K562 (cell line): ENCODE data around the gene TDRKH. TPM values are rescaled to one million over a fixed set of nuclear protein-coding genes. Genes with fewer than 3 reads are reported as not detected.

Experiments
- ATAC-seq: fragments of 200-7000 bp; cut with Tn5 transposase; 3 replicates; pipeline ENCODE4 v1.9.1; 2020; ENCODE audit warnings: moderate library complexity
- BruUV-seq: library from RNA; stranded (reverse); fragments of 400-500 nt; replicated peaks from 2 replicates; lab custom pipeline; 2021; lab: Mats Ljungman, UMichigan
- CTCF ChIA-PET: fragments of 300-600 bp; formaldehyde crosslinking; extraction: SDS; loops from one replicate; lab custom pipeline; 2021; ENCODE audit warnings: low intra/inter-chr PET ratio; lab: Yijun Ruan, JAX
- POLR2A ChIA-PET: fragments of 300-600, 350-650 bp; sonication (Branson Sonifier 250); formaldehyde crosslinking; extraction: SDS; loops from one replicate; lab custom pipeline; 2021; ENCODE audit warnings: antibody characterized with exemption, inconsistent platforms; lab: Yijun Ruan, JAX
- DNase-seq, 4 experiments: peaks; one replicate each; pipeline versions ENCODE4 v3.0.0 to v3.0.0-alpha.2; 2011 to 2018; ENCODE audit warnings: low spot score in 3 of 4, mixed read lengths in 3 of 4; ENCODE audit errors: extremely low read depth in 1 of 4
- FAIRE-seq: peaks from 2 replicates; lab custom pipeline; 2011; peaks lifted over from hg19 to GRCh38; lab: Jason Lieb, UNC
- H2AFZ ChIP-seq: 2 replicates; pipeline ENCODE4 v1.6.0; 2011; ENCODE audit warnings: low read depth, low read length, control low read depth, inconsistent platforms
- H3K27ac ChIP-seq: fragments of 200-600 bp; 3 replicates; pipeline ENCODE4 v1.8.0; 2011; ENCODE audit warnings: low read depth, mild to moderate bottlenecking, control low read depth, inconsistent platforms, low read length, moderate library complexity, mixed read lengths; ENCODE audit errors: extremely low read depth
- H3K27me3 ChIP-seq, 2 experiments: fragments of 300-600 bp in 1 of 2; 2 replicates in 1 of 2; 3 replicates in 1 of 2; pipeline versions ENCODE4 v1.6.0 to v1.8.0; 2011; ENCODE audit warnings: inconsistent platforms in 2 of 2, low read length in 2 of 2, mild to moderate bottlenecking in 1 of 2, mixed read lengths in 1 of 2, moderate library complexity in 1 of 2; ENCODE audit not compliant: control insufficient read depth in 2 of 2, insufficient read depth in 2 of 2
- H3K36me3 ChIP-seq: fragments of 300-600 bp; 3 replicates; pipeline ENCODE4 v1.8.0; 2011; ENCODE audit warnings: mild to moderate bottlenecking, low read length, inconsistent platforms; ENCODE audit not compliant: control insufficient read depth, insufficient read depth
- H3K4me1 ChIP-seq, 2 experiments: fragments of 200-600 bp in 1 of 2; replicated peaks in 1 of 2; 2 replicates in 1 of 2; 3 replicates in 1 of 2; pipeline versions ENCODE4 v1.5.1 to v1.8.0; 2011; ENCODE audit warnings: inconsistent platforms in 2 of 2, low read length in 2 of 2, mild to moderate bottlenecking in 1 of 2, mixed read lengths in 1 of 2, moderate library complexity in 1 of 2; ENCODE audit not compliant: control insufficient read depth in 2 of 2, insufficient read depth in 2 of 2
- H3K4me2 ChIP-seq: 2 replicates; pipeline ENCODE4 v1.6.1; 2011; ENCODE audit warnings: low read length, control low read depth, inconsistent platforms, mixed read lengths; ENCODE audit not compliant: insufficient read depth
- H3K4me3 ChIP-seq: fragments of 200-600 bp; sonication (generic), shearing (Covaris generic); 2 replicates; pipeline ENCODE4 v1.5.1; 2016; ENCODE audit warnings: control low read depth, inconsistent platforms
- H3K79me2 ChIP-seq: fragments of 200-600 bp; 3 replicates; pipeline ENCODE4 v1.8.0; 2011; ENCODE audit warnings: low read length, inconsistent platforms; ENCODE audit not compliant: control insufficient read depth, insufficient read depth
- H3K9ac ChIP-seq, 2 experiments: 2 replicates each; pipeline versions ENCODE4 v1.6.0 to v1.6.1; 2011; ENCODE audit warnings: low read depth in 2 of 2, low read length in 2 of 2, control low read depth in 1 of 2, inconsistent platforms in 1 of 2, mild to moderate bottlenecking in 1 of 2, mixed read lengths in 1 of 2; ENCODE audit not compliant: insufficient read depth in 1 of 2
- H3K9me1 ChIP-seq: one replicate; pipeline ENCODE4 v1.6.0; 2011; ENCODE audit warnings: inconsistent platforms, mild to moderate bottlenecking, low read length, moderate library complexity; ENCODE audit not compliant: control insufficient read depth, insufficient read depth
- H3K9me3 ChIP-seq: replicated peaks from 2 replicates; pipeline ENCODE4 v1.5.1; 2011; ENCODE audit warnings: low read depth, low read length, inconsistent platforms; ENCODE audit not compliant: control insufficient read depth, insufficient read depth
- H4K20me1 ChIP-seq: replicated peaks from 2 replicates; pipeline ENCODE4 v1.6.1; 2011; ENCODE audit warnings: low read length, inconsistent platforms, mixed read lengths; ENCODE audit not compliant: control insufficient read depth, insufficient read depth
- HNRNPH1 ChIP-seq: fragments of 200-400 bp; formaldehyde crosslinking; optimal IDR thresholded peaks from 2 replicates; pipeline ENCODE3; 2017; ENCODE audit warnings: low read depth, mild to moderate bottlenecking, low read length, moderate library complexity
- REST ChIP-seq, 2 experiments: fragments of 450-650 bp; formaldehyde crosslinking in 1 of 2; IDR thresholded peaks; 2 replicates each; pipeline versions ENCODE4 v1.4.0 to v1.6.1; 2014 to 2020; ENCODE audit warnings: mild to moderate bottlenecking in 2 of 2, borderline replicate concordance in 1 of 2, low read depth in 1 of 2
- ZNF318 ChIP-seq, 2 experiments: fragments of 450-650 bp; IDR thresholded peaks; 2 replicates each; pipeline ENCODE4 v1.6.1; 2016; ENCODE audit warnings: mild to moderate bottlenecking in 2 of 2, borderline replicate concordance in 1 of 2, low read depth in 1 of 2, moderate library complexity in 1 of 2
- WGBS: fragments of 100-300 bp; shearing (Covaris generic); methylation state at CpG from one replicate; pipeline ENCODE4 v1.1.6; 2016; ENCODE audit warnings: low coverage, mixed read lengths; ENCODE audit not compliant: insufficient coverage; ENCODE audit errors: missing lambda C conversion rate; 5-methylcytosine and 5-hydroxymethylcytosine counted together
- in situ Hi-C: fragments of 300-500 bp; cut with MboI; formaldehyde crosslinking; loops from 4 replicates; pipeline ENCODE4 v1.15.0; 2018; ENCODE audit warnings: inconsistent platforms, mixed read lengths
- intact Hi-C: fragments of 100-400 bp; cut with micrococcal nuclease; formaldehyde crosslinking; loops from 2 replicates; pipeline ENCODE4 v1.14.2; 2022
- polyA plus RNA-seq, 8 experiments: library from polyadenylated mRNA; depleted of rRNA in 4 of 8; stranded (reverse) in 5 of 8; unstranded in 3 of 8; fragments of >200 nt; fragmentation: Nextera tagmentation in 2 of 8; fragmentation: Illumina TruSeq in 1 of 8; extraction: Ambion mirVana in 2 of 8; extraction: Trizol in 1 of 8; gene quantifications; 2 replicates each; pipeline versions ENCODE4 v1.2.1 to v1.2.3, GENCODE V29; 2011 to 2014; ENCODE audit warnings: inconsistent platforms in 1 of 8, missing spikeins in 1 of 8
- total RNA-seq, 7 experiments: library from RNA; depleted of rRNA in 6 of 7; stranded (reverse); fragments of >200 nt in 6 of 7; fragmentation: Illumina TruSeq in 2 of 7; extraction: Trizol in 2 of 7; gene quantifications; 2 replicates each; pipeline versions ENCODE4 v1.2.1 to v1.2.3, GENCODE V29; 2011 to 2021; ENCODE audit warnings: low replicate concordance in 1 of 7

Gene TDRKH
- total and polyA plus RNA-seq, 9 of the 15 experiments (the other 6 are each of a cell fraction or from before 2014, with no cell fraction given) = 4.3 to 21.3 (median 8.4) TPM

GRCh38 chr1:151805066-151805820 lies 14.9 kb upstream of the TDRKH start, which contains the start of gene LINGO4:
LINGO4 (minus strand) TSS chr1:151805419; CDS start chr1:151802704, 2,715 bp downstream.
- no TSS peak for BruUV-seq
- under 1% methylated on average over 9 of the region's 12 CpGs for WGBS
- Histone ChIP-seq H3K4me2 (no peak within 1 kb of the TSS), H3K36me3 (no peaks in the 10 kb centered on the region), H3K9me1 (no peaks in the 10 kb centered on the region), H3K4me1 (peaks cover 0 to 8% of the 10 kb centered on the region in 2 experiments; a peak in 1 of 5 replicates), H3K27me3 (peaks cover 55 to 85% of the 10 kb centered on the region in 2 experiments), H3K79me2 (no peaks in the 10 kb centered on the region), H2AFZ (no peak within 1 kb of the TSS), H3K9me3 (no peaks in the 10 kb centered on the region), H4K20me1 (peaks cover 13% of the 10 kb centered on the region), H3K27ac (no peak within 1 kb of the TSS), H3K9ac (peak within 1 kb of the TSS in 1 of 2 experiments; percentile 29; a peak in 1 of 4 replicates), H3K4me3 (no peak within 1 kb of the TSS)
- in situ Hi-C loops = no loop called here
- ATAC-seq (no peak), FAIRE-seq (no peak), DNase-seq (no peak)
- CTCF ChIA-PET = no interaction called here
- POLR2A ChIA-PET = no interaction called here
- intact Hi-C loops = no loop called here
- TF ChIP-seq ZNF318 (IDR thresholded peaks at IDR 0.05; ENCODE audit: borderline replicate concordance in 1 of 2, low read depth in 1 of 2) (no peak), HNRNPH1 (no peak), REST (IDR thresholded peaks at IDR 0.05; ENCODE audit: borderline replicate concordance) (no peak), REST (CRISPR knock-in tag; IDR thresholded peaks at IDR 0.05; ENCODE audit: low read depth) (no peak)
